Upper lobe of right lung (tissue), 1 donor: ENCODE data around the gene ITGA6. TPM values are rescaled to one million over a fixed set of nuclear protein-coding genes. Genes with fewer than 3 reads are reported as not detected.
A peak's percentile ranks its signal among the peaks of the same experiment; 100 is the strongest.

Source experiments
- ATAC-seq: fragments of 200-7000 bp; cut with Tn5 transposase; one replicate; pipeline ENCODE4 v1.9.1; 2020; ENCODE audit warnings: mild to moderate bottlenecking, moderate library complexity
- DNase-seq: peaks from one replicate; pipeline ENCODE4 v3.0.0-alpha.2; 2020
- H3K27ac ChIP-seq: fragments of 200-600 bp; one replicate; pipeline ENCODE4 v1.8.0; 2022
- H3K27me3 ChIP-seq: fragments of 200-600 bp; one replicate; pipeline ENCODE4 v1.8.0; 2022; ENCODE audit warnings: mild to moderate bottlenecking
- H3K36me3 ChIP-seq: fragments of 200-600 bp; one replicate; pipeline ENCODE4 v1.8.0; 2022
- H3K4me1 ChIP-seq: fragments of 200-600 bp; one replicate; pipeline ENCODE4 v1.8.0; 2022
- H3K4me3 ChIP-seq: fragments of 200-600 bp; one replicate; pipeline ENCODE4 v1.8.0; 2022; ENCODE audit warnings: mild to moderate bottlenecking
- H3K9me3 ChIP-seq: fragments of 200-600 bp; one replicate; pipeline ENCODE4 v1.8.0; 2022
- CTCF ChIP-seq: fragments of 200-600 bp; IDR thresholded peaks from one replicate; pipeline ENCODE4 v1.8.0; 2022; ENCODE audit warnings: antibody characterized with exemption
- intact Hi-C: fragments of 100-400 bp; cut with DNase I; formaldehyde crosslinking; loops from one replicate; pipeline ENCODE4 v1.11.0; 2022
- total RNA-seq: library from RNA; stranded (reverse); fragmentation: NEBNext Ultra II Directional; extraction: Animal tissue kit (Norgen Biotek cat#: 25700); gene quantifications from one replicate; pipeline ENCODE4 v1.2.1, GENCODE V29; 2021
- donor health status: DM: no; HTN: yes; CAD: no; lungs with severe emphysema.

The ITGA6 gene
- total RNA-seq, 1 donor from 2014 or later, result 73.0 TPM

GRCh38 chr2:172462849-172463381 lies 35.5 kb downstream of the ITGA6 start:
- Histone ChIP-seq H3K36me3 (no peaks in the 10 kb centered on the region), H3K4me3 (no peak overlapping the region), H3K27ac (no peak overlapping the region), H3K9me3 (no peaks in the 10 kb centered on the region), H3K27me3 (no peaks in the 10 kb centered on the region), H3K4me1 (peaks cover 20% of the 10 kb centered on the region)
- TF ChIP-seq CTCF, result no peak
- intact Hi-C loops, result loop anchor here (5.0 kb wide), 1 partner anchor 291 kb away; no protein-coding TSS in a partner anchor
- ATAC-seq (peak; percentile 3), DNase-seq (no peak)

- intact Hi-C loops, result loop anchor here (5.0 kb wide), 1 partner anchor 292 kb away; no protein-coding TSS in a partner anchor
- no peak for TF ChIP-seq CTCF
- Histone ChIP-seq H3K27me3 (no peaks in the 10 kb centered on the region), H3K9me3 (no peaks in the 10 kb centered on the region), H3K36me3 (peaks cover 3% of the 10 kb centered on the region), H3K4me3 (no peak overlapping the region), H3K27ac (peak overlapping the region; percentile 12), H3K4me1 (peaks cover 20% of the 10 kb centered on the region)
- DNase-seq (no peak), ATAC-seq (no peak)
Measured at GRCh38 chr2:172464400-172465129, 37.2 kb downstream of the ITGA6 start.

GRCh38 chr2:172465417-172466334 lies 38.3 kb downstream of the ITGA6 start:
- H3K9me3 ChIP-seq, result no peaks in the 10 kb centered on the region
- ATAC-seq, result peak; percentile 90
- peak; percentile 87 for TF ChIP-seq CTCF
- peak overlapping the region; percentile 15 for H3K4me3 ChIP-seq
- peaks cover 20% of the 10 kb centered on the region for H3K4me1 ChIP-seq
- intact Hi-C loops, result no loop called here
- no peak for DNase-seq
- H3K36me3 ChIP-seq, result peaks cover 3% of the 10 kb centered on the region
- H3K27me3 ChIP-seq, result no peaks in the 10 kb centered on the region
- H3K27ac ChIP-seq, result no peak overlapping the region

DNA sequence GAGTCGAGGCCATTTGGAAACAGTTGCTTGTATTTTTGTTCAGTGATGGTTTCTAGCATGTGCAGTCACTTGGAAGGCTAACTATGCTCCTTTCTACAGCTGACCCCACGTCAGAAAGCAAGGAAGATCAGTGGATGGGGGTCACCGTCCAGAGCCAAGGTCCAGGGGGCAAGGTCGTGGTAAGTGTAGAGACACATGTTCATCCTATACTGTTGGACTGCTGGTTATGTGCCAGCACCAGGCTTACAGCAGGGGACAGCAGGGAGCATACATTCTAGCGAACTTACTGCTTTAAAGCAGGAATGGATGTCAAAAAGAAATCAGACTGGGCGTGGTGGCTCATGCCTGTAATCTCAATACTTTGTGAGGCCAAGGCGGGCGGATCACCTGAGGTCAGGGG lies 40.0 kb downstream of the ITGA6 start:
- Histone ChIP-seq H3K27ac (no peak overlapping the region), H3K27me3 (no peaks in the 10 kb centered on the region), H3K4me3 (no peak overlapping the region), H3K4me1 (peaks cover 10% of the 10 kb centered on the region), H3K36me3 (peaks cover 7% of the 10 kb centered on the region), H3K9me3 (no peaks in the 10 kb centered on the region)
- ATAC-seq (no peak), DNase-seq (no peak)
- TF ChIP-seq CTCF, result no peak
- intact Hi-C loops, result no loop called here

DNA sequence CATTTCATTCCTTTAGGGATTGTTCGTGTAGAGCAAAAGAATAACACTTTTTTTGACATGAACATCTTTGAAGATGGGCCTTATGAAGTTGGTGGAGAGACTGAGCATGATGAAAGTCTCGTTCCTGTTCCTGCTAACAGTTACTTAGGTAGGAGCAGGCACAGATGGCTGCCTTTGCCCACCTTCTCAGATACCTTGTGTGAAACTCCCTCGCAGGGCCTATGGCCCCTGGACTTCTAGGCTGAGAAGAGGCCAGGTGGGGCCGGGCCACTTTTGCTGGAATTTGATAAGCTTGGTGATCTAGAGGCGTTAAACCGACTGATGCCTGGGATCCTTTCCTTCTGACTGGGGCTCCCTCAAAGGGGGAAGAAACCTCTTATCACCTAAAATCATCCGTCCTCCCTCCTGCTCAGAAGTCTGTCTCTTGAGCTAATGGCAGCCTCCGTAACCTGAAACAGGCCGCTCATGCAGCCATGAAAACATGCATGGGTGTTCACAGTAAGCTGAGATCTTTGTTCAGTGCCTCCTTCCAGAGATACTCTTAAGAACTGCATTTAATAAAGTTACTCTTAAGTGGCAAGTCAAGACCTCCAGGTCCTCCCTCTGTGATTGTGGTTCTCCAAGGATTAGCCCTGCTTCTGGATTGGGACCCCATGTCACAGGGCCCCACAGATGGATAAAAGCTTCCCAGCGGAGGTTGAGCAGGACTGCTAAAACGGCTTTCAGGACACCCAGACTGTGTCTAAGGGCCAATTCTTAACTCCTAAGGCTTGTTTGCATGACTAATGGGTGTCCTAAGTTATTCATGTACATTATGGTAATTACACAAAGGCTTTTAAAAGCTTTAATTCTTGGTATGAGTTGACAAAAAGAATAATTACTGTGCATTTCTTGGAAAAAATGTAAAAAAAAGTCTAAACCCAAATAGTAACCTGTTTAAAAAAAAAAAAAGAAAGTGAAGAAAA lies 43.9 kb downstream of the ITGA6 start:
- no peak for DNase-seq

More for the DNA sequence above, 43.9 kb downstream of the ITGA6 start:
- TF ChIP-seq CTCF, result no peak
- ATAC-seq, result no peak
- intact Hi-C loops, result no loop called here
- Histone ChIP-seq H3K4me1 (no peaks in the 10 kb centered on the region), H3K27ac (no peak overlapping the region), H3K36me3 (peaks cover 13% of the 10 kb centered on the region), H3K27me3 (no peaks in the 10 kb centered on the region), H3K4me3 (no peak overlapping the region), H3K9me3 (no peaks in the 10 kb centered on the region)
